CD14-positive monocyte (primary cell): ENCODE measurements around the gene SOAT2. TPM values are rescaled to one million over a fixed set of nuclear protein-coding genes. Genes with fewer than 3 reads are reported as not detected.
A peak's percentile ranks its signal among the peaks of the same experiment; 100 is the strongest.
"Not testable (repeated sequence)": the region's sequence is repeated elsewhere in the genome, so short reads cannot be mapped to it uniquely, and the experiment has no call there.

Experiments used
- DNase-seq, 3 donors: peaks; one replicate each; pipeline ENCODE4 v3.0.0-alpha.2; 2011 to 2022
- H2AFZ ChIP-seq: 2 replicates; pipeline ENCODE4 v1.6.0; 2012; ENCODE audit warnings: mild to moderate bottlenecking, low read depth, low read length, inconsistent platforms; ENCODE audit not compliant: insufficient read depth, poor library complexity, severe bottlenecking
- H3K27ac ChIP-seq, 2 donors: 1 replicate in 1 of 2; 2 replicates in 1 of 2; pipeline ENCODE4 v1.5.1; 2012 to 2013; ENCODE audit warnings: low read length in 2 of 2, control low read depth in 1 of 2, inconsistent platforms in 1 of 2, low read depth in 1 of 2, mild to moderate bottlenecking in 1 of 2
- H3K27me3 ChIP-seq, 2 donors: one replicate each; pipeline versions ENCODE4 v1.6.0 to v1.6.1; 2011 to 2013; ENCODE audit warnings: low read length in 2 of 2; ENCODE audit not compliant: control insufficient read depth in 2 of 2, insufficient read depth in 2 of 2
- H3K36me3 ChIP-seq, 2 donors: replicated peaks in 1 of 2; 1 replicate in 1 of 2; 2 replicates in 1 of 2; pipeline versions ENCODE4 v1.5.1 to v1.6.1; 2012 to 2013; ENCODE audit warnings: low read length in 2 of 2, control low read depth in 1 of 2, inconsistent platforms in 1 of 2, mild to moderate bottlenecking in 1 of 2; ENCODE audit not compliant: insufficient read depth in 2 of 2, control insufficient read depth in 1 of 2
- H3K4me1 ChIP-seq, 2 donors: 1 replicate in 1 of 2; 2 replicates in 1 of 2; pipeline versions ENCODE4 v1.5.1 to v1.6.1; 2012 to 2013; ENCODE audit warnings: low read length in 2 of 2, control low read depth in 1 of 2, inconsistent platforms in 1 of 2, mild to moderate bottlenecking in 1 of 2, moderate library complexity in 1 of 2; ENCODE audit not compliant: insufficient read depth in 2 of 2, control insufficient read depth in 1 of 2
- H3K4me2 ChIP-seq: replicated peaks from 2 replicates; pipeline ENCODE3; 2012; ENCODE audit warnings: low read length, moderate library complexity, mild to moderate bottlenecking; ENCODE audit not compliant: poor library complexity, severe bottlenecking; ENCODE audit errors: extremely low read depth
- H3K4me3 ChIP-seq, 3 experiments: fragments of 200-600 bp in 1 of 3; sonication (generic) in 1 of 3; replicated peaks in 1 of 3; 1 replicate in 2 of 3; 2 replicates in 1 of 3; pipeline ENCODE4 v1.5.1; 2011 to 2013; ENCODE audit warnings: low read length in 3 of 3, mild to moderate bottlenecking in 3 of 3, control low read depth in 2 of 3, low read depth in 2 of 3, inconsistent platforms in 1 of 3, moderate library complexity in 1 of 3
- H3K79me2 ChIP-seq: 2 replicates; pipeline ENCODE4 v1.6.0; 2012; ENCODE audit warnings: mild to moderate bottlenecking, control low read depth, inconsistent platforms, low read length, moderate library complexity; ENCODE audit not compliant: insufficient read depth
- H3K9ac ChIP-seq: 2 replicates; pipeline ENCODE4 v1.6.0; 2017; ENCODE audit warnings: low read length, mild to moderate bottlenecking; ENCODE audit not compliant: insufficient read depth, poor library complexity, severe bottlenecking
- H3K9me3 ChIP-seq, 2 donors: replicated peaks in 1 of 2; 1 replicate in 1 of 2; 2 replicates in 1 of 2; pipeline versions ENCODE4 v1.5.1 to v1.6.1; 2012 to 2013; ENCODE audit warnings: low read length in 2 of 2, control low read depth in 1 of 2; ENCODE audit not compliant: control insufficient read depth in 1 of 2, insufficient read depth in 1 of 2
- H4K20me1 ChIP-seq: 2 replicates; pipeline ENCODE4 v1.6.0; 2012; ENCODE audit warnings: mild to moderate bottlenecking, low read length, control low read depth, moderate library complexity; ENCODE audit not compliant: insufficient read depth
- H3K27ac Mint-ChIP-seq, 7 donors: one replicate each; pipeline ENCODE4 v1.8.0; 2020; ENCODE audit warnings: mild to moderate bottlenecking in 7 of 7, mixed read lengths in 7 of 7, moderate library complexity in 6 of 7, inconsistent platforms in 2 of 7
- H3K27me3 Mint-ChIP-seq, 3 donors: one replicate each; pipeline ENCODE4 v1.8.0; 2021 to 2022; ENCODE audit warnings: low read depth in 3 of 3, mild to moderate bottlenecking in 3 of 3, mixed read lengths in 3 of 3, moderate library complexity in 3 of 3, inconsistent platforms in 1 of 3
- H3K36me3 Mint-ChIP-seq, 2 donors: one replicate each; pipeline ENCODE4 v1.8.0; 2020; ENCODE audit warnings: mixed read lengths in 2 of 2, inconsistent platforms in 1 of 2, mild to moderate bottlenecking in 1 of 2
- H3K4me1 Mint-ChIP-seq: one replicate; pipeline ENCODE4 v1.8.0; 2020; ENCODE audit warnings: mild to moderate bottlenecking, mixed read lengths
- H3K4me3 Mint-ChIP-seq, 2 donors: one replicate each; pipeline ENCODE4 v1.8.0; 2020; ENCODE audit warnings: mild to moderate bottlenecking in 2 of 2, mixed read lengths in 2 of 2, moderate library complexity in 1 of 2
- H3K9me3 Mint-ChIP-seq, 7 donors: one replicate each; pipeline ENCODE4 v1.8.0; 2020 to 2022; ENCODE audit warnings: mixed read lengths in 7 of 7, mild to moderate bottlenecking in 6 of 7, moderate library complexity in 6 of 7, inconsistent platforms in 2 of 7
- WGBS: methylation state at CpG from one replicate; pipeline ENCODE4 v1.1.5; 2013; ENCODE audit warnings: missing lambda C conversion rate; ENCODE audit not compliant: insufficient coverage; 5-methylcytosine and 5-hydroxymethylcytosine counted together
- intact Hi-C, 2 donors: fragments of 100-400 bp; cut with micrococcal nuclease; formaldehyde crosslinking; loops; one replicate each; pipeline versions ENCODE4 v1.15.0 to v1.15.1; 2023
- polyA plus RNA-seq, 3 donors: library from polyadenylated mRNA; depleted of rRNA in 1 of 3; unstranded in 2 of 3; stranded (reverse) in 1 of 3; fragments of 300-500 nt in 2 of 3; fragments of >200 nt in 1 of 3; fragmentation: Illumina TruSeq in 2 of 3; gene quantifications; 1 replicate in 2 of 3; 2 replicates in 1 of 3; pipeline ENCODE4 v1.2.3, GENCODE V29; 2012 to 2021
- TF ChIP-seq, protein P1 (sequence below): fragments of 200-600 bp; IDR thresholded peaks from one replicate; pipeline ENCODE4 v1.8.0; 2022; ENCODE audit warnings: antibody characterized with exemption, mild to moderate bottlenecking

SOAT2 gene
- polyA plus RNA-seq, 3 donors: not detected

DNA sequence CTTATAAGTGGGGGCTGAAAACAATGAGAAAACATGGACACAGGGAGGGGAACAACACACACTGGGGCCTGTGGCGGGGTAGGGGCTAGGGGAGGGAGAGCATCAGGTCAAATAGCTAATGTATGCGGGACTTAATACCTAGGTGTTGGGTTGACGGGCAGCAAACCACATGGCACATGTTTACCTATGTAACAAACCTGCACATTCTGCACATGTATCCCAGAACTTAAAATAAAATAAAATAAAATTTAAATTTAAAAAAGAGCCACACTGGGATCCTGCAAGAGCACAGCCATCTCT is 7.7 kb upstream of the SOAT2 start:
- Histone ChIP-seq H3K27me3 (peaks cover 15 to 24% of the 10 kb centered on the region in 2 donors), H3K4me1 (peaks cover 49 to 50% of the 10 kb centered on the region in 2 donors)
- not testable (repeated sequence) for H3K9me3 Mint-ChIP-seq, H3K9ac ChIP-seq, H3K36me3 ChIP-seq, H3K9me3 ChIP-seq, H3K79me2 ChIP-seq, H2AFZ ChIP-seq, H3K4me3 Mint-ChIP-seq, H4K20me1 ChIP-seq, H3K27ac ChIP-seq, DNase-seq, H3K4me3 ChIP-seq, H3K4me2 ChIP-seq
- Mint-ChIP-seq H3K36me3 (peaks cover 0 to 13% of the 10 kb centered on the region in 2 donors), H3K27me3 (peaks cover 29 to 36% (median 34%) of the 10 kb centered on the region in 3 donors), H3K4me1 (peaks cover 42% of the 10 kb centered on the region), H3K27ac (peak overlapping the region in 1 of 7 donors; percentile 42)
- intact Hi-C loops: loop anchor here in 1 of 2 donors (10.0 kb wide), 1 partner anchor 51 kb away; no protein-coding TSS in a partner anchor
- WGBS: no CpG with 5 or more reads among the region's 3 CpGs

DNA sequence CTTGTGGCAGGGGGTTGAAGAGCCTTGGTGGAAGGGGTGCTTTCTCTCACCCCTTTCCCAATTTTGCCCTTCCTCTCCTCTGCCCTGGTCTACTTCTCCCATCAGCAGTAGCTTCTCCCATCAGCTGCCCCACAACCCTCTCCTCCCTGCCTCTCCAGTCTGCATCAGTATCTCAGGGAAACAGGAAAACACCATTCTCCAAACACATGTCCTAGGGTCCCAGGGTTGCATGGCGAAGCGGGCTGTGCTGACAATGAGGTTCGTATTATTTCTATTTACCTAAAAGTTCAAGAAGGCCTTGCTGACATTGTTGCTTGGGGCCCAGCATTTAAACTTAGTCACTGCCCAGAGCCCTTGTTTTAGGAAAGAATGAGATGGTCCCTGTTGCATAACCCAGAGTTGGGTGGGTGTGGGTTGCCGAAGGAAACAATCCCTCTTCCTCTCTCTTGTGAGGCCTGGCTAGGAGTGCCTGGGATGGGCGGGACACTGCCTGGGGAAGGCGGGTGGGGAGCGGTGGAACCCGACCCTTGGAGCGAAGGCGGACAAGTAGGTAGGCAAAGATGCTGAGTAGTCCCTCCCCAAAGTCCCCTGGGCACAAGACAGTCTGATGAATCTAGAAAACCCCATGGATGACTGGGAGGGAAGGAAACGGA is 7.1 kb upstream of the SOAT2 start:
- H3K4me2 ChIP-seq: no peak overlapping the region
- peaks cover 15 to 24% of the 10 kb centered on the region in 2 donors for H3K27me3 ChIP-seq
- no peaks in the 10 kb centered on the region for H3K79me2 ChIP-seq
- H3K9ac ChIP-seq: no peak overlapping the region
- Mint-ChIP-seq H3K9me3 (peaks cover 0 to 4% (median 0%) of the 10 kb centered on the region in 7 donors), H3K27ac (peak overlapping the region in 2 of 7 donors; percentile 46 to 77), H3K4me1 (peaks cover 42% of the 10 kb centered on the region), H3K27me3 (peaks cover 29 to 36% (median 34%) of the 10 kb centered on the region in 3 donors), H3K4me3 (peak overlapping the region in 1 of 2 donors; percentile 94), H3K36me3 (peaks cover 0 to 13% of the 10 kb centered on the region in 2 donors)
- no peak overlapping the region for H3K4me3 ChIP-seq
- no peak for DNase-seq
- TF ChIP-seq, protein P1, sequence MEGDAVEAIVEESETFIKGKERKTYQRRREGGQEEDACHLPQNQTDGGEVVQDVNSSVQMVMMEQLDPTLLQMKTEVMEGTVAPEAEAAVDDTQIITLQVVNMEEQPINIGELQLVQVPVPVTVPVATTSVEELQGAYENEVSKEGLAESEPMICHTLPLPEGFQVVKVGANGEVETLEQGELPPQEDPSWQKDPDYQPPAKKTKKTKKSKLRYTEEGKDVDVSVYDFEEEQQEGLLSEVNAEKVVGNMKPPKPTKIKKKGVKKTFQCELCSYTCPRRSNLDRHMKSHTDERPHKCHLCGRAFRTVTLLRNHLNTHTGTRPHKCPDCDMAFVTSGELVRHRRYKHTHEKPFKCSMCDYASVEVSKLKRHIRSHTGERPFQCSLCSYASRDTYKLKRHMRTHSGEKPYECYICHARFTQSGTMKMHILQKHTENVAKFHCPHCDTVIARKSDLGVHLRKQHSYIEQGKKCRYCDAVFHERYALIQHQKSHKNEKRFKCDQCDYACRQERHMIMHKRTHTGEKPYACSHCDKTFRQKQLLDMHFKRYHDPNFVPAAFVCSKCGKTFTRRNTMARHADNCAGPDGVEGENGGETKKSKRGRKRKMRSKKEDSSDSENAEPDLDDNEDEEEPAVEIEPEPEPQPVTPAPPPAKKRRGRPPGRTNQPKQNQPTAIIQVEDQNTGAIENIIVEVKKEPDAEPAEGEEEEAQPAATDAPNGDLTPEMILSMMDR: no peak
- no peaks in the 10 kb centered on the region for H4K20me1 ChIP-seq
- H3K36me3 ChIP-seq: no peaks in the 10 kb centered on the region
- no peak overlapping the region for H2AFZ ChIP-seq
- intact Hi-C loops: loop anchor here in 1 of 2 donors (10.0 kb wide), 1 partner anchor 51 kb away; no protein-coding TSS in a partner anchor
- H3K27ac ChIP-seq: no peak overlapping the region
- no peaks in the 10 kb centered on the region for H3K9me3 ChIP-seq
- WGBS: 64% methylated on average over 7 of the region's 11 CpGs
- H3K4me1 ChIP-seq: peaks cover 49 to 50% of the 10 kb centered on the region in 2 donors
